Hematopoietic multipotent progenitor cell treated with erythropoietin and hydrocortisone succinate and interleukin-3 and kit ligand, for 6 days (in vitro differentiated cells): Measurements from ENCODE around the gene SESN2.

Source experiments
- DNase-seq: peaks from one replicate; pipeline ENCODE4 v3.0.0-alpha.2; 2015

SESN2 gene, protein sequence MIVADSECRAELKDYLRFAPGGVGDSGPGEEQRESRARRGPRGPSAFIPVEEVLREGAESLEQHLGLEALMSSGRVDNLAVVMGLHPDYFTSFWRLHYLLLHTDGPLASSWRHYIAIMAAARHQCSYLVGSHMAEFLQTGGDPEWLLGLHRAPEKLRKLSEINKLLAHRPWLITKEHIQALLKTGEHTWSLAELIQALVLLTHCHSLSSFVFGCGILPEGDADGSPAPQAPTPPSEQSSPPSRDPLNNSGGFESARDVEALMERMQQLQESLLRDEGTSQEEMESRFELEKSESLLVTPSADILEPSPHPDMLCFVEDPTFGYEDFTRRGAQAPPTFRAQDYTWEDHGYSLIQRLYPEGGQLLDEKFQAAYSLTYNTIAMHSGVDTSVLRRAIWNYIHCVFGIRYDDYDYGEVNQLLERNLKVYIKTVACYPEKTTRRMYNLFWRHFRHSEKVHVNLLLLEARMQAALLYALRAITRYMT

DNA sequence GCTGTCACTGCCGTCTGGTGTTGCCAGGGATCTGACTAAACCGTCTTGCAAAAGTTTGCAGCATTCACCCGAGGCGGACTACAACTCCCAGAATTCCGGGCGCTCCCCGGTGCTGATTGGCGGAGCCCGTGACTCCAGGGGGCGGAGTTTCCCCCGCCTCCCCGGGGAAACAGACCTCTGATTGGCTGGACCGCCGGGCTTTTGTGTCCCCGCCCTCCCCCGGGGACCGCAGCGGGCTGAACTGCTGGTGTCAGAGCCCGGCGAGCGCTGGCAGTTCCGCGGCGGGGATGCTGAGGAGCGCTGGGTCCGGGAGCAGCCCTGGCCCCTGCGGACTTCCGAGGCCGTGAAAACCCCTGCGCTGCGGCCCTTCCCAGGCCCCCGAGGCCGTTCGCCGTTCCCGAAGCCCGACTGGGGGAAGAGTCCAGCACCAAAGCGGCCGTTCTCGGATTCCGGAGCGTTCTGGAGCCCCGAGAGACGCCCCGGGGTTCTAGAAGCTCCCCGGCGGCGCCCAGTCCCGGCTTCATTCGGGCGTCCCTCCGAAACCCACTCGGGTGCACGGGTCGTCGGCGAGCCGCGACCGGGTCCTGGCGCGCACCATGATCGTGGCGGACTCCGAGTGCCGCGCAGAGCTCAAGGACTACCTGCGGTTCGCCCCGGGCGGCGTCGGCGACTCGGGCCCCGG lies at the start of gene SESN2:
SESN2 (plus strand) TSS at position 267 of the 682 bp plus-strand sequence; CDS start at position 597, 330 bp downstream.
- DNase-seq, result peak; percentile 99

DNA sequence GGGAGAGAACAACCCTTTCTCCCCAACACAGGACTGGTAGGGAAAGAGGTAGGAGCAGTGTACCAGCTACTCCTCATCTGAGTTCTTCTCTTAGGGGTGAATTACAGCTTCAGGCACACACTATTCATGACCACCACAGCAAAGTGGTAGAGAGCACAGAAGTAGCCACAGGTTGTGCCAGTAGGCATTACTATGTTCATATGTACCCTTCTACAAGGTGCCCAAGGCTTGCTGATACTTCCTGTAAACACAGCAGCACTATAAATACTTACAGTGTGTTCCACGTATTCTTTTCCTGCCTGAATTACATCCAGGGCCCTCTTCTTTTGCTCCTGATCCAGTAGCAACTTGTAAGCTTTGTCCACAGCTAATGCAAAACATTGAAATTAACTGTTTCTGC lies 49.6 kb upstream of the SESN2 start:
- DNase-seq, result no peak

DNA sequence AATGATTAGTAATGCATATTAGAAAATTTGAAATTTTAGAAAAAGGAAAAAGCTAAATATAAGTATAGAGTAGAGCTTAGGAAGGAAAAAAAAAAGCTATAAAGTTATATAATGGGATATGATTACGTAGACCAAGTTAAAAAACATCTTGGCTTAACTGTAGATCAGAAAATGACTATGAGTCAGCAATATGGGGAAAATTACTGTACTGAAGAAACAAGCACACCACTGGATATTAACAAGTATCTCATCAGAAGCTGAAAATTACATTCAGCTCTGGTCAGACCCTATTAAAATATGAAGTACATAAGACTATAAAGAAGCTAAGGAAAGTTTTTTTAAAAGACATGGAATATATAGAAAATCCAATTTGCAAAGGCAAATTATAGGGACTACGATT lies 46.0 kb upstream of the SESN2 start:
- DNase-seq, result peak; percentile 30

DNA sequence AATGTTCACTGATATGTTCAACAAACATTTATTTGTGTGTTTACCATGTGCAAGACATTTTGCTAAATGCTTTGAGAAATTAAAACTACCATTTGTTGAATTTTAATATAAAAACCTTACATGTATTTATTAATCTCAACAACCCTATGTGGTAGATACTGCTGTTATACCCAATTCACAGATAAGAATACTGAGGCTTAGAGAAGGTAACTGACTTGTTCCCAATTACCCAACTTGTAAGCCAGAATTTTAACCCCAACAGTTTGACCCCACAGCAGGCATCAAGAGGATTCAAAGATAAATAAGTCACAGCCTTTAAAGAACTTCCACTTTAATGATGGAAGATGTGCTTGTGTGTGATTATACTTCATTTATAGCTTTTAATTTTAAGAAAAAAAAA lies 30.2 kb upstream of the SESN2 start:
- DNase-seq, result no peak

DNA sequence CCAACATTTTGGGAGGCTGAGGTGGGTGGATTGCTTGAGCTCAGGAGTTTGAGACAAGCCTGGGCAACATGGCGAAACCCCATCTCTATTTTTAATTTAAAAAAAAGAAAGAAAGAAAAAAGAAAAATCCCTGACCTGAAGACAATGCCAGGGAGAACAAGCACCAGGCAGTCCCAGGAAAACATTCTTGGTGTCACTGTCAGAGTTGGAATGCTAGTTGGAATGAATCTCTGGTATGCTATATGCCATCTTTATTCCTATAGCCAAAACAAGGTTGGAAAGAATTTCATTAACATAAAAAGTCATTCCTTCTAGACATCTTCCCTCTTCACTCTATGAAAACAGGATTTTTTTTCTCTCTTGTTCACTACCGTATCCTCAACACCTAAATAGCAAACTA lies 29.3 kb upstream of the SESN2 start:
- DNase-seq, result no peak

DNA sequence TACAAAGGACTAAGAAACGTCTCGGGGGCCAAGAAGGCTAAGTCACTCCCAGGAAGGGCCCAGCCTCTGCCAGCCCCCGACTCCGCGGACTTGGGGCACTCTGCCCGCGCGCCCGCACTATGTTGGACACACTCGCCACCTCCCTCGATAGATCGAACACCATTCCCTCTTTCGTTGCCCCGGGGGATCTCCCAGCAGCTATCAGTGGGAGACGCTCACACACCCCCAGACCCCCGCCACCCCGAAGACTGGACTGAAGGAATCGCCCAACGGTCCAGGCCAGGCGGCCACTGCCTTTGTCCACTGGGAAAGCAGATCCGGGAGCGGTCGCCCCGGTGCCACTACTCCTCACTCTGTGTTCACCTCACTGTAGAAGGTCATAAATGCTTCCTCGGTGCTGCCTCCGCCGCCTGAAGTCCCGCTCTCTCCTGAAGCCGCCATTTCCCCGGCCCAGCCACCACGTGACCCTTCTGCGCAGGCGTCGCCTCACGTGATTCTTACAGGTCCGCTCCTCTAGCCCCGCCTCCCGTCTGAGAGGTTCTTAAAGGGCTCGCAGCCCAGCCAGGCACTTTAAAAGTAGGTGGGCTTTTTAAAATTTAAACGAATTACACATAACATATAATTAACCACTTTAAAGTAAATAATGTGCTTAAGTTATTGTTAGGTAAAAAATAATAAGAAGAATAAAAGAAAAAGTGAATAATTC lies 26.6 kb upstream of the SESN2 start, which contains the start of gene DNAJC8:
DNAJC8 (minus strand) TSS at position 472 of the 706 bp plus-strand sequence; CDS start at position 441, 31 bp downstream.
- peak; percentile 99 for DNase-seq

DNA sequence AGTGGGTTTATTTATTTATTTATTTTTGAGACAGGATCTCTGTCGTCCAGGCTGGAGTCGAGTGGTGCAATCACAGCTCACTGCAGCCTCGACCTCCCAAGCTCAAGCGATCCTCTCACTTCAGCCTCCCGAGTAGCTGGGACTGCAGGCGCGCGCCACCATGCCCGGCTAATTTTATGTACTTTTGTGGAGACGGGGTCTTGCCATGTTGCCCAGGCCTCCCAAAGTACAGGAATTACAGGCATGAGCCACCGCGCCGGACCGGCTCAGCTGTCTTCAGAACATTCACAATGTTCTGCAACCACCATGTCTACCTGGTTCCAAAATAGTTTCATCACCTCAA lies 26.1 kb upstream of the SESN2 start:
- no peak for DNase-seq

DNA sequence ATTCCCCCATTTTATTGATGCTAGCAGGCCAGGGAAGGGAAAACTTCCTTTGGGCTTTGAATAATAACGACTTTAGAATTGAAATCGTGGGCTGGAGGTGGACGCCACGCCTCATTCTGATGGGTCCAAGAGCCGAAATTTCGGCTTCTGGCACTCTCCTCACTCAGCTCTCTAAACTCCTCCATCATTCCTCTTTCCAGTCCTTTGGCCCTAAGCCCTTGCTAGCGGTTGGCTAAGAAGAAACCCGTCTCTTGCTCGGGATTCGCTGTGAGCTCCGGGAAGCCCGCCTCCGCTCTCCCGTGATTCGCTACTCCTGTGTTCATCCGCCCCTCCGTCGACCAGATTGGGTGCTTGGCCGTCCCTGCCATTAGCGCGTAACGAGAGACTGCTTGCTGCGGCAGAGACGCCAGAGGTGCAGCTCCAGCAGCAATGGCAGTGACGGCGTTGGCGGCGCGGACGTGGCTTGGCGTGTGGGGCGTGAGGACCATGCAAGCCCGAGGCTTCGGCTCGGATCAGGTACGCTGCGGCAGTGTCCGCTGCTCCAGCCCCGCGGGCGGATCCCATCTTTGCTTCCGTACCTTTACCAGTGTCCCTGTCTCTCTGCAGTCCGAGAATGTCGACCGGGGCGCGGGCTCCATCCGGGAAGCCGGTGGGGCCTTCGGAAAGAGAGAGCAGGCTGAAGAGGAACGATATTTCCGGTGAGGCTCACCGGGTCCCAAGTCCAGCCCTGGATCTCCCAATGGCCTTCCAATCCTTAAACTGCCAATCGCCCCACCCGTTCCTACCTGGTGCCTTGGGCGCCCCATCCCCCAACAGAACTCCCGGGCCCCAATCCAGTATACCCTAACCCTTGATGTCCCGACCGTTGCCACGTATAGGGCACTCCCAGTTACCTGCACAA lies 23.3 kb upstream of the SESN2 start, which contains the start of gene ATP5IF1:
ATP5IF1 (plus strand) TSS at position 370 of the 901 bp plus-strand sequence; CDS start at position 430, 60 bp downstream.
- peak; percentile 100 for DNase-seq

DNA sequence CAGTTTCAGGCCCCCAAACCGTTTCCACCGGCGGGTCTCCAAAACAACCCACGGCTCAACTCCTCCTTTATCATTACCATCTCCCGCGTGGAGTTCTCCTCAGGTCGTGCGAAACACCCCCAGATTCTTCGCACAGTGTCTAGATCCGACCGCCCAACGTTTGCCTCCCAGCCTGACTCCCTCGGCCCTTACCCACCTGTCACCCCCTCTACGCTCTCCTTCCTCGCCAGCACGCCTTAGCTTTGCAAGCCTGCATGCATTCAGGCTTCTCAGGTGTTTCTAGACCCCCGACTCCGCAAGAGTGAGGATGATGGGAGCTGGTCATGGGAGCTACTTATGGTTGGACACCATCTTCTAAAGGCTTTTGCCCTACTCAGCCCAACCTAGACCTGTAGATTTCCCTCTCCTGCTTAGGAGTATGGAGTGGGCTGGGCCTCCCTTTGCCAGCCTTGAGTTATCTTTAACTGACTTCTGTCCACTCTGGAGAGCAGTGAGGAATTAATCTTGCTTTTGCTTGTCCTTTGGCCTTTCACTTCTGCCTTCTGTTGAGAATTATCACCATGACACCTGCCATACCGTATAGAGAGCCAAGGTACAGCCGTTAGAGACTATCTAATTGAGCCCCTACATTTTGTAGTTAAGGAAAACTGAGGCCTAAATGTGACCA lies 22.5 kb upstream of the SESN2 start:
- peak; percentile 87 for DNase-seq

DNA sequence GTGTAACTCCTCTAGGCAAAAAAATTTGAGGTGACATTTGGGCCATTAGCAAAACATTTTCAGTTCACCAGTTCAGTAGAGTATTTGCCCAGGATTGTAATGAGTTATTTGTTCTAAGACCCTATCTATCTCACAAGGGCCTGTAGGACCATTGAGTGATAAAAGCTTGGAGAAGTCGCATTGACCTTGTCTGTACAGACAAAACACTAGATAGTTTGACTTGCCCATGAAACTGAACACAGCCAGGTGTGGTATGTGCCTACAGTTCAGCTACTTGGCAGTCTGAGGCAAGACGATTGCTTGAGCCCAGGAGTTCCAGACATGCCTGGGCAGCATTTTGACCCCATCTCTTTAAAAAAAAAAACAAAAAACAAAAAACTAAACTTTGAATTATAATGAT lies 20.3 kb upstream of the SESN2 start:
- DNase-seq, result peak; percentile 32

DNA sequence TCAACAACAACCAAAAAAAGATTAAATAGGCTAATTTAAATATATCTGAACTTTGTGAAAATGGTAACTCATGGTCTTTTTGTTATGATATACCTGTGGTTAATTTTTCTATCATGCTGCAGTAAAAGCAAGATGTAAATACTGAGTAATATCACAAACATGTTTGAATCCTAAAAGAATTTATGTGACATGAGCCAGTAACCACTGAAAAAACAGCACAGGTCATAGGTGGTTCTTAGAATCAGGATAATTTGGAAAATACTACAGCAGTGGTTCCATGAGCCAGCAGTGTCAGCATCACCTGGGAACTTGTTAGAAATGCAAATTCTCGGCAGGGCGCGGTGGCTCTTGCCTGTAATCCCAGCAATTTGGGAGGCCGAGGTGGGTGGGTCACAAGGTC lies 19.3 kb upstream of the SESN2 start:
- DNase-seq, result no peak

DNA sequence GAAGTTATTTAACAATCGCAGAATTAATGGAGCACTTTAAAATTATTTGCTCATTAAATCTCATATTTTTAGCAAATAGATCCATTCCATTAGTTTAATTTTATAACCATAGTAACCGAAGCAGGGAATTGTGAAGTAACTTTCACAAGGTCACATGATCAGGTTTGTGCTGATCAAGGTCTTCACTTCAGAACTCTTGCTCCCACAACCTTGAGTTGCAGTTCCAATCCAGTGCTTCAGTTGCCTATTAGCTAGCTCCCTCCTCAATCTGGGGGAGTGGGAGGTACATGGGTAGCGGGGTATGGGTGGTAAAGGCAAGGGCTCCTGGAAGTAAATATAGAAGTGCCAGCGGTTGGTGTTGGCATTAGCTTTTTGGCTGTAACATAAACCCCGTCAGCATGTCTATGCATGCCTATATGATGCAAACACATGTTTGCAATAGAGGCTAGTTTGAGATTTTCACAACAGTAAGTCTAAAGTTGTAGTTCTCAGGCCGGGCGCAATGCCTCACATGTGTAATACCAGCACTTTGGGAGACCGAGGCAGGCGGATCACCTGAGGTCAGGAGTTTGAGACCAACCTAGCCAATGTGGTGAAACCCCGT lies 17.6 kb upstream of the SESN2 start:
- DNase-seq, result no peak

DNA sequence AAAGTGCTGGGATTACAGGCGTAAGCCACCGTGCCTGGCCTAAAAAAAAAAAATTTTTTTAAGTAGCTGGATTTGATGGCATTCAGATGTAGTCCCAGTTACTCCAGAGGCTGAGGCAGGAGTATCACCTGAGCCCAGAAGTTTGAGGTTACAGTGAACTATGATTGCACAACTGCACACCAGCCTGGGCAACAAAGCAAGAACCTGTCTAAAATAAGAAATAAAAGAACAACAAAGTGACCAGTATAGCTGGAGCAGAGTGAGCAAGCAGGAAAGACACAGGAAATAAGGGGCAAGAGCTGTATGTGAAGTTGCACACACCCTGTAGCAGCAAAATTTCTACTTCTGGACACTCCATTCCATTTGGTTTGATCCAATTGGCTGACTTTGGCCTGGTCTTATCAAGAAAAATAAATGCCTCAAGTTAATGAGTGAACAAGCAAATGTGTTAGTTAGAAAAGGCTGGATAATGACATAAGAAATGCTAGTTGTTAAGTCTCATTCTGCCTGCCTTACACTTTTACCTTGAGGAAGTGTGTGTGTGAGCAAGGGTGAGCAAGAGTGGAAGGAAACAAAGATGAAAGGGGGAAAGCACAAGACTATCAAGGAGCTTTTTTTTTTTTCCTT lies 15.5 kb upstream of the SESN2 start:
- peak; percentile 39 for DNase-seq

DNA sequence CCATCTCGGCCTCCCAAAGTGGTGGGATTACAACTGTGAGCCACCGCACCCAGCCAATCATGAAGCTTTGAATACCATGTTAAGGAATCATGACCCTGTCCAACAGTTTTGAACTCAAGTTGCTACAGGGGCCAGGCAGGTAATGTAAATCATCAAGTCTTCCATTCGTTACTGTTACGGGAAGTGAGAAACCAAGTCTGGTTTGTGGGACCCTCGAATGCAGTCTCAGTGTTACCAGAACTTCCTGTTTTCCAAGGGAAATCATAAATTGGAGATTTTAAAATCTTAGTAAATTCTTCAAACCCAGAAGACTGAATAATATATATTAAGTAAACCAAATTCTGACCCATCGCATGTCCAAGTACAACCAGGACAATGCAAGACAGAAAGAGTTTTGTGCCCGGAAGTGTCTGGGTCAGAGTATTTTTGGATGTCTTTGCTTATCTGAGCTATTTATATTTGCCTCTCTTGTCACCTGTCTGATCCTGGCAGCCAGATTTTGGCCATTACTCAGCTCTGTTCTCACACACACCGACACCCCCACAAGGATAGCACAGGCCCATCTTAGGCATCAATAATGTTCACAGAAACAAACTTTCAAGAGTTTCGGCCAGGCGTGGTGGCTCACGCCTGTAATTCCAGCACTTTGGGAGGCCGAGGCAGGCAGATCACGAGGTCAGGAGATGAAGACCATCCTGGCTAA lies 14.6 kb upstream of the SESN2 start:
- no peak for DNase-seq

DNA sequence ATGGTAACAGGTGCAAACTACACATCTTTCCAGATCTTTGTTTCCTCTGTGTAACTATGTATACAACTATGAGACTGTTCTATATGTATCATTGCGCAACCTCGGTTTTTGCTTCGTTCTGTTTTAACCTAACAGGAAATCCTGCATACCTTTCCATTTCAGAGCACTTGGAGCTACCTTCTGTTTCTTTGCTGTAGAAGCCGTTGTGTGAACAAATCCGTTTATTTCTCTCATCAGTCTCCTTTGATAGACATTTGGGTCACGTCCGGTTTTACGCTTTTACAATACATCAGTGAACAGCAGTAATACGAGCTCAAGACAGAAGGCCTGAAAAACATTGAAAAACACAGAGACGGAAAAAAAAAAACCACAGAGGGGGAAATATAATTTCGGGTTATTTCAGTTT lies 12.9 kb upstream of the SESN2 start:
- peak; percentile 79 for DNase-seq

DNA sequence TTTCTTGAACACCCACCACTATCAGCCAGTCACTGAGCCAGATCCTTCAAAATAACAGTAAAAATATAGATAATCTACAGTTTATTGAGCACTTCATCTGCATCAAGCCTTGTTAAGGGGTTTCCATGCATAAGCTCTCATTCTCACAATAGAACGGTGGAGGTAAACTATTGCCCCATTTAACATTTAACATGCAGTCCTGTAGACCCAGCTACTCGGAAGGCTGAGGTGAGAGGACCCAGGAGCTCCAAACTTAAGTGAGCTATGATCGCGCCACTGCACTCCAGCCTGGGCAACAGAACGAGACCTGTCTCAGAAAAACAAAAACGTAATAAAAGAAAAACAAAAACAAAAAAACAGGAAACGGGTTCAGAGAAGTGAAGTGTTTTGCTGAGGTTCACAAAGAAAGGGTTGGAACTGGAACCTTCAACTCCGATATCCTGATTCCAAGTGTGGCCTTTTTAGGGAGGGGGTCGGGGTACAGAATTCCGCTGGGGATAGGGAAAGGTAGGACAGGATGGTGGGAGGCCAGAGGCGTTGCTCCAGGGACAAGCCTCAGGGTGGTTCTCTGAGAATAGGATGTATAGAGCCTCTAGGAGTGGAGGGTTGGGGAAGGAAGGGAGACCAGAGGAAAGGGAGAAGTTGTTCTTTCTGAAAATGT lies 11.6 kb upstream of the SESN2 start:
- no peak for DNase-seq

DNA sequence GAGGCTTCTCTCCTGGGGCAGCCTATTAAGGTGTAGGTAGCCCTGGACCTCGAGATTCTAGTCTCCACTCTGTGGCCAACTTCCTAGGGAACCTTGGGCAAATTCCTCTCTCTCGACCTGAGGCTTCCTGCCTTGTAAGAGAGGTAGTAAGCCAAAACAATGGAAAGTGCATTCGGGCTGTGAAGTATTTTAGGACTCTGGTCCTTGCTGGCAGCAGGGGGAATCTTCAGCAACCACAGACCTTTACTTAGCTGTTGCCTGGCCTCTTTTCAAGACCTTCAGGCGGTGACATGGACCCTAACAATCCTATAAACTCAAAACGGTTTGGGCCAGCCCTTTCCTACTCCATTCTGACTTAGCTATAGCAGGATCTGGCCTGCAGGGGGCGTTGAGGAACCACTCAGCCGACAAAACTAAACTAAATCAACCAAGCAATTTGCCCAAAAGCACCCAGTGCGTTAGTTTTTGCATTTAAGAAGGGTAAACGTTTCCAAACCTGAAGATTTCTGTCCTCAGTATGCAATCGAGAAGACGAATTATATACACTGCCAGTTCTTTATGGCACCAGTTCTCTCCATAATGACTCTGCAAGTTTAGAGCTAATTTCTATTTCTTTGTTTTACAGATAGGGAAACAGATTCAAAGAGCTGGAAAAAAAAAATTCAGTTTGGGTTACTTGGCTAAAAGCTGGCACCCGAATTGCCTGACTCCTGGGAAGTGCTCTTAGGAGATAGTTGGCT lies 10.9 kb upstream of the SESN2 start:
- peak; percentile 94 for DNase-seq

DNA sequence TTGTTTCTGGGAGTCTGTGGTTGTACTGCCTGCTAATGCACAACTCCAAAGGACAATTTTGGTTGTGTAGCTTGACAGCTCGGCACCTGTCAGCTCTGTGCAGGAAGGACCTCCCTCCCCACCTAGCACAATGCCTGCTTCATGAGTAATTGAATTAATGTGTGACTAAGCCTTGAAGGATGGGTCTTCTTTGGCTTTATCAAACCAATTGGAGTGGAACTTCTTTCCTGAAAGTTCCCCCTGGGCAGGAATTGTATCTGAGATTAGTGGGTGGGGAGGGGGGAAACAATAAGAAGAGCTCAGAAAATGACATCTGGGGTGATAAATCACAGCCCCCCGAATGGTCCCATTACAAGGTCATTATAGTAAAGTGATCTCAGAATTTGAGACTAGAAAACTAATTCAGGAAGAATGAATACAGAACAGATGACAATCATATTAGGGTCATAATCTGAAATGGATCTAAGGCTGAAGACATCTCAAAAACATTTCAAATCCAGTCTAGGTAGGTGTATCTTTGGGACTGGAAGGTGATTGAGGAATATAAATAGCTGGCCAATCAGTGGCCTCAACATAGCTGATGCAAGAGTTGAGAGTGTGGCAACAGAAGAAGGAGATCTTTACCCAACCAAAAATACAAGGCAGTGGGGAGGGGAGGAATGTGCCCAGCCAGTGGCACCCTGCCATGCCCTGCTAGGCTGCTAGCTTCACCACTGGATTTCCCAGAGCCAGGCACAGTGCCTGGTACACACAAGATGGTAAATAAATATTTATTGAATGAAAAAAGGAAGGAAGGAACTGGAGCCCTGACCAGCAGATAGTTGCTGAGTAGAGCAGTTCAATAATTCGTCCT lies 10.1 kb upstream of the SESN2 start:
- DNase-seq, result peak; percentile 64
